Panc1 (cell line): Measurements from ENCODE around the gene MACF1. TPM values are rescaled to one million over a fixed set of nuclear protein-coding genes. Genes with fewer than 3 reads are reported as not detected.

ENCODE experiments used
- ATAC-seq: fragments of 200-7000 bp; cut with Tn5 transposase; 2 replicates; pipeline ENCODE4 v1.9.1; 2020; ENCODE audit warnings: mild to moderate bottlenecking, moderate library complexity
- BruUV-seq: library from RNA; stranded (reverse); fragments of 400-500 nt; replicated peaks from 2 replicates; lab custom pipeline; 2021; lab: Mats Ljungman, UMichigan
- CTCF ChIA-PET: fragments of 300-600 bp; sonication (Branson Sonifier 250); formaldehyde crosslinking; loops from one replicate; lab custom pipeline; 2022; ENCODE audit warnings: antibody characterized with exemption; lab: Charles Lee
- POLR2A ChIA-PET: fragments of 300-600 bp; sonication (Branson Sonifier 250); formaldehyde crosslinking; loops from one replicate; lab custom pipeline; 2022; ENCODE audit warnings: antibody characterized with exemption; lab: Charles Lee
- DNase-seq: peaks from one replicate; pipeline ENCODE4 v3.0.0-alpha.2; 2010; ENCODE audit warnings: low read depth, low spot score
- H3K27ac ChIP-seq: 2 replicates; pipeline ENCODE4 v1.5.1; 2011; ENCODE audit warnings: mild to moderate bottlenecking, low read length, inconsistent platforms
- H3K27me3 ChIP-seq: fragments of 200-500 bp; sonication (Bioruptor generic); 2 replicates; pipeline ENCODE4 v1.6.0; 2014; ENCODE audit warnings: low read length, inconsistent platforms; ENCODE audit not compliant: control insufficient read depth, insufficient read depth
- H3K36me3 ChIP-seq: fragments of 200-500 bp; sonication (Bioruptor generic); 2 replicates; pipeline ENCODE4 v1.5.1; 2014; ENCODE audit warnings: inconsistent platforms, mild to moderate bottlenecking, low read length, moderate library complexity; ENCODE audit not compliant: control insufficient read depth, insufficient read depth
- H3K4me1 ChIP-seq: 2 replicates; pipeline ENCODE4 v1.5.1; 2011; ENCODE audit warnings: inconsistent platforms, mild to moderate bottlenecking, low read length, moderate library complexity; ENCODE audit not compliant: control insufficient read depth, insufficient read depth
- H3K4me3 ChIP-seq, 2 experiments: 2 replicates each; pipeline ENCODE4 v1.5.1; 2011 to 2012; ENCODE audit warnings: low read depth in 2 of 2, low read length in 2 of 2, mild to moderate bottlenecking in 2 of 2, inconsistent platforms in 1 of 2, moderate library complexity in 1 of 2
- H3K9me3 ChIP-seq: fragments of 200-500 bp; sonication (Bioruptor generic); 2 replicates; pipeline ENCODE4 v1.5.1; 2014; ENCODE audit warnings: low read depth, mild to moderate bottlenecking, inconsistent platforms, low read length, moderate library complexity; ENCODE audit not compliant: control insufficient read depth, insufficient read depth
- CTCF ChIP-seq: fragments of 450-650 bp; IDR thresholded peaks from 2 replicates; pipeline ENCODE4 v1.5.1; 2017; ENCODE audit warnings: mild to moderate bottlenecking
- POLR2AphosphoS5 ChIP-seq: IDR thresholded peaks from 2 replicates; pipeline ENCODE4 v1.6.1; 2012; ENCODE audit warnings: mild to moderate bottlenecking, low read depth, low read length, moderate library complexity
- REST ChIP-seq, 2 experiments: IDR thresholded peaks; 2 replicates each; pipeline ENCODE4 v1.6.1; 2011 to 2012; ENCODE audit warnings: low read depth in 2 of 2, control low read depth in 1 of 2, low read length in 1 of 2, mild to moderate bottlenecking in 1 of 2, moderate library complexity in 1 of 2; ENCODE audit not compliant: insufficient read depth in 1 of 2
- SIN3A ChIP-seq: IDR thresholded peaks from 2 replicates; pipeline ENCODE4 v1.6.1; 2012; ENCODE audit warnings: low read depth, mild to moderate bottlenecking, low read length, moderate library complexity, borderline replicate concordance; ENCODE audit not compliant: insufficient read depth
- TCF7L2 ChIP-seq: IDR thresholded peaks from 2 replicates; pipeline ENCODE4 v1.6.1; 2011; ENCODE audit warnings: mild to moderate bottlenecking, low read depth, low read length, inconsistent platforms
- in situ Hi-C: cut with HindIII; loops from 2 replicates; pipeline ENCODE4 v1.10.0; 2016; ENCODE audit warnings: low sequenced_read_pairs, low pct_unique_long_range_greater_than_20kb
- intact Hi-C: fragments of 100-400 bp; cut with micrococcal nuclease; formaldehyde crosslinking; loops from one replicate; pipeline ENCODE4 v1.10.0; 2022; ENCODE audit not compliant: unreplicated experiment
- total RNA-seq: library from RNA; stranded (reverse); gene quantifications from one replicate; pipeline ENCODE4 v1.2.1, GENCODE V29; 2021; ENCODE audit not compliant: unreplicated experiment

MACF1 gene
- total RNA-seq, 1 experiment from 2014 or later = 413 TPM

GRCh38 chr1:39236971-39237370 lies 32.5 kb downstream of the MACF1 start:
- in situ Hi-C loops (no loop called here), intact Hi-C loops (no loop called here)
- Histone ChIP-seq H3K36me3 (peaks cover 2% of the 10 kb centered on the region; the same call in 1 of the 2 replicates), H3K4me1 (peaks cover 4% of the 10 kb centered on the region; the same call in 1 of the 2 replicates), H3K4me3 (no peak overlapping the region), H3K27me3 (no peaks in the 10 kb centered on the region), H3K9me3 (no peaks in the 10 kb centered on the region), H3K27ac (no peak overlapping the region)
- POLR2A ChIA-PET = no interaction called here
- ATAC-seq = no peak
- TF ChIP-seq REST (IDR thresholded peaks at IDR 0.05; ENCODE audit: insufficient read depth in 1 of 2, low read depth in 2 of 2, low read length in 1 of 2) = no peak
- TF ChIP-seq POLR2AphosphoS5 = no peak
- no peak for TF ChIP-seq TCF7L2
- no peak for TF ChIP-seq CTCF
- no peak for TF ChIP-seq SIN3A
- CTCF ChIA-PET = no interaction called here
- no TSS peak for BruUV-seq
- DNase-seq = no peak

- ATAC-seq (no peak), DNase-seq (no peak)
- ChIA-PET POLR2A (interaction anchor here (0.5 to 0.6 kb wide), 2 partner anchors 9 to 105 kb away, joined by 3 read pairs; no protein-coding TSS in a partner anchor), CTCF (interaction anchor here (0.5 to 0.8 kb wide), 2 partner anchors 15 to 47 kb away, joined by 3 read pairs; no protein-coding TSS in a partner anchor)
- H3K9me3 ChIP-seq = no peaks in the 10 kb centered on the region
- peak overlapping the region; percentile 12; the same call in 1 of the 2 replicates for H3K27ac ChIP-seq
- H3K4me1 ChIP-seq = peaks cover 4% of the 10 kb centered on the region; the same call in 1 of the 2 replicates
- intact Hi-C loops (no loop called here), in situ Hi-C loops (no loop called here)
- H3K36me3 ChIP-seq = peaks cover 2% of the 10 kb centered on the region; the same call in 1 of the 2 replicates
- no peak for TF ChIP-seq CTCF
- TF ChIP-seq REST (IDR thresholded peaks at IDR 0.05; ENCODE audit: insufficient read depth in 1 of 2, low read depth in 2 of 2, low read length in 1 of 2) = no peak
- no peak for TF ChIP-seq POLR2AphosphoS5
- TF ChIP-seq TCF7L2 = no peak
- TF ChIP-seq SIN3A = no peak
- no peaks in the 10 kb centered on the region for H3K27me3 ChIP-seq
- no TSS peak for BruUV-seq
- H3K4me3 ChIP-seq = no peak overlapping the region
Observed at GRCh38 chr1:39238476-39238875, 34.0 kb downstream of the MACF1 start.
